ENCODE data around the gene LAMTOR5.

DNA sequence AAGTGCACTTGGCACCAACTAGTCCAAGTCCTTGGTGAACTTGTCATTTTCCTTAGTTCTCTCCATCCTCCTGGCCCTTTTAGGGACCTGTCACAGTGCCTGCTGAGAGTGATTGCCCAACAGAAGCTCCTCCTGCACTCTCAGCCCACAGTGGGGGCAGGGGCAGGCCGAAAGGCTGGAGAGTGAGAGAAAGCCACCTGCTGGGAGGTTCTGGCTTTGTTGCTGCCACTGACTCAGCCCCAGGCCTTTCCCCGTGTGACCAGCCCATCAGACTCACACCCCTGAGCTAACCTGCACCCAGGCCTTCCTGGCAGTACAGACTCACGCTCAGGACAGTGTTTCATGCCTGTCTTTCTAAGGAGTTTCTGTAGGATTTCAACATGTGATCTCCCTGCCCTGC is 26.3 kb upstream of the LAMTOR5 start:
- TF ChIP-seq POLR2AphosphoS5 (IDR thresholded peaks at IDR 0.05; ENCODE audit: low read depth, low read length) (no peak), SIN3A (IDR thresholded peaks at IDR 0.05; ENCODE audit: borderline replicate concordance, insufficient read depth, low read length) (no peak)
